HFFc6 (cell line): ENCODE measurements around the gene RFX7. TPM values are rescaled to one million over a fixed set of nuclear protein-coding genes. Genes with fewer than 3 reads are reported as not detected.
A peak's percentile ranks its signal among the peaks of the same experiment; 100 is the strongest.

Experiments
- DNase-seq: peaks from one replicate; pipeline ENCODE4 v3.0.0-alpha.2; 2018
- H3K27ac Mint-ChIP-seq: 2 replicates; pipeline ENCODE4 v1.8.0; 2020; ENCODE audit warnings: mild to moderate bottlenecking, mixed read lengths
- H3K27me3 Mint-ChIP-seq: 2 replicates; pipeline ENCODE4 v1.8.0; 2021; ENCODE audit warnings: mild to moderate bottlenecking, moderate library complexity, mixed read lengths; ENCODE audit not compliant: insufficient read depth
- H3K36me3 Mint-ChIP-seq: 2 replicates; pipeline ENCODE4 v1.8.0; 2021; ENCODE audit warnings: low read depth, mixed read lengths
- H3K4me1 Mint-ChIP-seq: 2 replicates; pipeline ENCODE4 v1.8.0; 2020; ENCODE audit warnings: low read depth, mixed read lengths
- H3K4me3 Mint-ChIP-seq: 2 replicates; pipeline ENCODE4 v1.8.0; 2020; ENCODE audit warnings: mild to moderate bottlenecking, moderate library complexity, mixed read lengths
- H3K9me3 Mint-ChIP-seq: 2 replicates; pipeline ENCODE4 v1.8.0; 2020; ENCODE audit warnings: mild to moderate bottlenecking, mixed read lengths
- total RNA-seq, 6 experiments: library from RNA; stranded (reverse); fragmentation: NEBNext Ultra II Directional; extraction: Animal tissue kit (Norgen Biotek cat#: 25700); gene quantifications; 2 replicates in 1 of 6; 3 replicates in 5 of 6; pipeline ENCODE4 v1.2.3, GENCODE V29; 2021
- TF ChIP-seq, protein P1 (sequence below): fragments of 200-600 bp; sonication (generic); IDR thresholded peaks from 2 replicates; pipeline ENCODE4 v1.5.0; 2021; ENCODE audit warnings: antibody characterized with exemption, mild to moderate bottlenecking

RFX7 gene
- total RNA-seq, 6 experiments from 2014 or later = 13.8 to 20.1 (median 16.5) TPM

DNA sequence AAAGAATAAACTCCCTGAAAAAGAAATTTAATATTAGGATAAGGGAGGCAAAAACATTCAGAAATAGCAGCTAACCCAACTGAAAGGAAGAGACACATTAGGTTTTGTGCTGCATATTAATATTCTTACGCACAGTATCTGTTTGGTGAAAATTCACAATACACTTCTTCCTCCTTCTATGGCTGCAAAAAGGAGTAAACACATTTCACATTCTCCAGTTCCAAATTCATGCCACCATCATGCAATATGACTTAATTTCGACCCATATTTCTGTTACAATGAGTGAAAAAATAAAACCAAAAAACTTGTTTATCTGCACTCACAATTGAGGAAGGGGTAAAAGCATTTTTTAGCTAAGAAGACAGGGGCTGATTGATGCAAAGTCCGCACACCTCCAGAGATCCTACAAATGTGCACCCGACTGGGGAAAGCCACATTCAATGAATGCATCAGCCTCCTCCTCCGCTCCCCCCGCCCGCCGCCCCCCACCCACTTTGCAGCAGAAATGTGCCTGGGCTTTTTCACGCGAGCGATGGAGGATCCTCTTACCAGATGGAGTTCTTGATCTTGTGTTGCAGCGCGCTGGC is 1.0 kb downstream of the RFX7 start:
- TF ChIP-seq, protein P1, sequence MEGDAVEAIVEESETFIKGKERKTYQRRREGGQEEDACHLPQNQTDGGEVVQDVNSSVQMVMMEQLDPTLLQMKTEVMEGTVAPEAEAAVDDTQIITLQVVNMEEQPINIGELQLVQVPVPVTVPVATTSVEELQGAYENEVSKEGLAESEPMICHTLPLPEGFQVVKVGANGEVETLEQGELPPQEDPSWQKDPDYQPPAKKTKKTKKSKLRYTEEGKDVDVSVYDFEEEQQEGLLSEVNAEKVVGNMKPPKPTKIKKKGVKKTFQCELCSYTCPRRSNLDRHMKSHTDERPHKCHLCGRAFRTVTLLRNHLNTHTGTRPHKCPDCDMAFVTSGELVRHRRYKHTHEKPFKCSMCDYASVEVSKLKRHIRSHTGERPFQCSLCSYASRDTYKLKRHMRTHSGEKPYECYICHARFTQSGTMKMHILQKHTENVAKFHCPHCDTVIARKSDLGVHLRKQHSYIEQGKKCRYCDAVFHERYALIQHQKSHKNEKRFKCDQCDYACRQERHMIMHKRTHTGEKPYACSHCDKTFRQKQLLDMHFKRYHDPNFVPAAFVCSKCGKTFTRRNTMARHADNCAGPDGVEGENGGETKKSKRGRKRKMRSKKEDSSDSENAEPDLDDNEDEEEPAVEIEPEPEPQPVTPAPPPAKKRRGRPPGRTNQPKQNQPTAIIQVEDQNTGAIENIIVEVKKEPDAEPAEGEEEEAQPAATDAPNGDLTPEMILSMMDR = no peak
- DNase-seq = no peak
- Mint-ChIP-seq H3K27ac (peak overlapping the region; percentile 62; the same call in 1 of the 2 replicates), H3K9me3 (no peaks in the 10 kb centered on the region), H3K27me3 (0 out of 2 replicates have a peak, but pooled peaks cover 3% of the 10 kb centered on the region), H3K36me3 (peaks cover under 1% of the 10 kb centered on the region; the same call in 1 of the 2 replicates), H3K4me1 (peaks cover 47% of the 10 kb centered on the region), H3K4me3 (peak overlapping the region; percentile 98)

- TF ChIP-seq, protein P1 = no peak
- Mint-ChIP-seq H3K4me3 (peak overlapping the region; percentile 98), H3K27ac (peak overlapping the region; percentile 36), H3K4me1 (peaks cover 57% of the 10 kb centered on the region), H3K27me3 (0 out of 2 replicates have a peak, but pooled peaks cover 3% of the 10 kb centered on the region), H3K9me3 (no peaks in the 10 kb centered on the region), H3K36me3 (peaks cover 5% of the 10 kb centered on the region; the same call in 1 of the 2 replicates)
- no peak for DNase-seq
Observed at GRCh38 chr15:56241374-56242105, 2.1 kb downstream of the RFX7 start.

DNA sequence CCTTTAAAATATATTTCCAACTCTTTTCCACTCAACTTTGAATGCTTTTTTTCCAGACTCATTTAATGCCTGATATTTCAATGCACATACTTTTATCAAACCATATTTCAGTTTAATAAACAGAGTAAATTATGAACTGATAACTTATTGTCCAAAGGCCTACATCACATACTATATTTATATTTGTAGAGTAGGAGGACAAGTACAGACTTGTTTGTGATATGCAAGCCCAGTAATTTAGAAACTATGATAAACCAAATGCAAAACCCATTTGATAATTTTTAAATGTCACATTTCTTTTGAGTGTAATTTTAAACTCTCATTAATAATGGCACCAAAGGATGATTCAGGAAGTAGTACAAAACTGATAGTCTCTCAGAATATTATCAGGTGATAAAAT is 3.3 kb downstream of the RFX7 start:
- DNase-seq = no peak
- TF ChIP-seq, protein P1 = no peak
- H3K4me1 Mint-ChIP-seq = peaks cover 54% of the 10 kb centered on the region
- 0 out of 2 replicates have a peak, but pooled peaks cover 3% of the 10 kb centered on the region for H3K27me3 Mint-ChIP-seq
- peak overlapping the region; percentile 39 for H3K27ac Mint-ChIP-seq
- H3K9me3 Mint-ChIP-seq = no peaks in the 10 kb centered on the region
- H3K4me3 Mint-ChIP-seq = peak overlapping the region; percentile 50
- peaks cover 6% of the 10 kb centered on the region for H3K36me3 Mint-ChIP-seq

- no peak for DNase-seq
- Mint-ChIP-seq H3K27me3 (no peaks in the 10 kb centered on the region), H3K36me3 (peaks cover 47% of the 10 kb centered on the region), H3K4me1 (peaks cover 32% of the 10 kb centered on the region), H3K4me3 (no peak overlapping the region), H3K27ac (no peak overlapping the region), H3K9me3 (peaks cover 19% of the 10 kb centered on the region)
- TF ChIP-seq, protein P1 = no peak
Observed at GRCh38 chr15:56236197-56236596, 7.5 kb downstream of the RFX7 start.

- TF ChIP-seq, protein P1 = no peak
- Mint-ChIP-seq H3K4me1 (peaks cover 22% of the 10 kb centered on the region), H3K27me3 (no peaks in the 10 kb centered on the region), H3K4me3 (no peak overlapping the region), H3K36me3 (peaks cover 61% of the 10 kb centered on the region), H3K27ac (no peak overlapping the region), H3K9me3 (peaks cover 25% of the 10 kb centered on the region)
- DNase-seq = no peak
Observed at GRCh38 chr15:56234804-56235203, 8.9 kb downstream of the RFX7 start.
